K562 (cell line): ENCODE data around the gene MCM9. TPM values are rescaled to one million over a fixed set of nuclear protein-coding genes. Genes with fewer than 3 reads are reported as not detected.

Source experiments
- ATAC-seq: fragments of 200-7000 bp; cut with Tn5 transposase; 3 replicates; pipeline ENCODE4 v1.9.1; 2020; ENCODE audit warnings: moderate library complexity
- BruUV-seq: library from RNA; stranded (reverse); fragments of 400-500 nt; replicated peaks from 2 replicates; lab custom pipeline; 2021; lab: Mats Ljungman, UMichigan
- CTCF ChIA-PET: fragments of 300-600 bp; formaldehyde crosslinking; extraction: SDS; loops from one replicate; lab custom pipeline; 2021; ENCODE audit warnings: low intra/inter-chr PET ratio; lab: Yijun Ruan, JAX
- POLR2A ChIA-PET: fragments of 300-600, 350-650 bp; sonication (Branson Sonifier 250); formaldehyde crosslinking; extraction: SDS; loops from one replicate; lab custom pipeline; 2021; ENCODE audit warnings: antibody characterized with exemption, inconsistent platforms; lab: Yijun Ruan, JAX
- DNase-seq, 4 experiments: peaks; one replicate each; pipeline versions ENCODE4 v3.0.0 to v3.0.0-alpha.2; 2011 to 2018; ENCODE audit warnings: low spot score in 3 of 4, mixed read lengths in 3 of 4; ENCODE audit errors: extremely low read depth in 1 of 4
- FAIRE-seq: peaks from 2 replicates; lab custom pipeline; 2011; peaks lifted over from hg19 to GRCh38; lab: Jason Lieb, UNC
- H2AFZ ChIP-seq: 2 replicates; pipeline ENCODE4 v1.6.0; 2011; ENCODE audit warnings: low read depth, low read length, control low read depth, inconsistent platforms
- H3K27ac ChIP-seq: fragments of 200-600 bp; 3 replicates; pipeline ENCODE4 v1.8.0; 2011; ENCODE audit warnings: low read depth, mild to moderate bottlenecking, control low read depth, inconsistent platforms, low read length, moderate library complexity, mixed read lengths; ENCODE audit errors: extremely low read depth
- H3K27me3 ChIP-seq, 2 experiments: fragments of 300-600 bp in 1 of 2; 2 replicates in 1 of 2; 3 replicates in 1 of 2; pipeline versions ENCODE4 v1.6.0 to v1.8.0; 2011; ENCODE audit warnings: inconsistent platforms in 2 of 2, low read length in 2 of 2, mild to moderate bottlenecking in 1 of 2, mixed read lengths in 1 of 2, moderate library complexity in 1 of 2; ENCODE audit not compliant: control insufficient read depth in 2 of 2, insufficient read depth in 2 of 2
- H3K36me3 ChIP-seq: fragments of 300-600 bp; 3 replicates; pipeline ENCODE4 v1.8.0; 2011; ENCODE audit warnings: mild to moderate bottlenecking, low read length, inconsistent platforms; ENCODE audit not compliant: control insufficient read depth, insufficient read depth
- H3K4me1 ChIP-seq, 2 experiments: fragments of 200-600 bp in 1 of 2; replicated peaks in 1 of 2; 2 replicates in 1 of 2; 3 replicates in 1 of 2; pipeline versions ENCODE4 v1.5.1 to v1.8.0; 2011; ENCODE audit warnings: inconsistent platforms in 2 of 2, low read length in 2 of 2, mild to moderate bottlenecking in 1 of 2, mixed read lengths in 1 of 2, moderate library complexity in 1 of 2; ENCODE audit not compliant: control insufficient read depth in 2 of 2, insufficient read depth in 2 of 2
- H3K4me2 ChIP-seq: 2 replicates; pipeline ENCODE4 v1.6.1; 2011; ENCODE audit warnings: low read length, control low read depth, inconsistent platforms, mixed read lengths; ENCODE audit not compliant: insufficient read depth
- H3K4me3 ChIP-seq: fragments of 200-600 bp; sonication (generic), shearing (Covaris generic); 2 replicates; pipeline ENCODE4 v1.5.1; 2016; ENCODE audit warnings: control low read depth, inconsistent platforms
- H3K79me2 ChIP-seq: fragments of 200-600 bp; 3 replicates; pipeline ENCODE4 v1.8.0; 2011; ENCODE audit warnings: low read length, inconsistent platforms; ENCODE audit not compliant: control insufficient read depth, insufficient read depth
- H3K9ac ChIP-seq, 2 experiments: 2 replicates each; pipeline versions ENCODE4 v1.6.0 to v1.6.1; 2011; ENCODE audit warnings: low read depth in 2 of 2, low read length in 2 of 2, control low read depth in 1 of 2, inconsistent platforms in 1 of 2, mild to moderate bottlenecking in 1 of 2, mixed read lengths in 1 of 2; ENCODE audit not compliant: insufficient read depth in 1 of 2
- H3K9me1 ChIP-seq: one replicate; pipeline ENCODE4 v1.6.0; 2011; ENCODE audit warnings: inconsistent platforms, mild to moderate bottlenecking, low read length, moderate library complexity; ENCODE audit not compliant: control insufficient read depth, insufficient read depth
- H3K9me3 ChIP-seq: replicated peaks from 2 replicates; pipeline ENCODE4 v1.5.1; 2011; ENCODE audit warnings: low read depth, low read length, inconsistent platforms; ENCODE audit not compliant: control insufficient read depth, insufficient read depth
- H4K20me1 ChIP-seq: replicated peaks from 2 replicates; pipeline ENCODE4 v1.6.1; 2011; ENCODE audit warnings: low read length, inconsistent platforms, mixed read lengths; ENCODE audit not compliant: control insufficient read depth, insufficient read depth
- ARID3B ChIP-seq: fragments of 250-450 bp; sonication (Bioruptor Pico); IDR thresholded peaks from 2 replicates; pipeline ENCODE4 v1.4.0; 2020; ENCODE audit warnings: borderline replicate concordance
- E2F5 ChIP-seq: sonication (generic); formaldehyde crosslinking; IDR thresholded peaks from 2 replicates; pipeline ENCODE4 v1.8.0; 2022; ENCODE audit warnings: mild to moderate bottlenecking, missing genetic modification reagents
- ETS1 ChIP-seq: conservative IDR thresholded peaks from 2 replicates; pipeline ENCODE4 v1.6.1; 2011; ENCODE audit warnings: low read depth, mild to moderate bottlenecking, low read length; ENCODE audit not compliant: control insufficient read depth
- HLTF ChIP-seq: fragments of 450-650 bp; IDR thresholded peaks from 2 replicates; pipeline ENCODE4 v1.6.1; 2016
- HSF4 ChIP-seq: fragments of 250-450 bp; sonication (Bioruptor Pico); IDR thresholded peaks from 2 replicates; pipeline ENCODE4 v2.1.2; 2022; ENCODE audit warnings: mild to moderate bottlenecking, moderate library complexity, borderline replicate concordance
- KLF16 ChIP-seq: IDR thresholded peaks from 2 replicates; pipeline ENCODE4 v1.6.1; 2016; ENCODE audit warnings: antibody characterized with exemption
- PRPF4 ChIP-seq: fragments of 200-400 bp; formaldehyde crosslinking; IDR thresholded peaks from one replicate; pipeline ENCODE4 v1.6.1; 2017; ENCODE audit warnings: low read length, low read depth, mild to moderate bottlenecking; ENCODE audit not compliant: insufficient read depth, poor library complexity, severe bottlenecking
- SMAD2 ChIP-seq: fragments of 150-350 bp; IDR thresholded peaks from 2 replicates; pipeline ENCODE4 v1.6.1; 2014; ENCODE audit warnings: low read depth, mild to moderate bottlenecking, low read length
- ZNF318 ChIP-seq, 2 experiments: fragments of 450-650 bp; IDR thresholded peaks; 2 replicates each; pipeline ENCODE4 v1.6.1; 2016; ENCODE audit warnings: mild to moderate bottlenecking in 2 of 2, borderline replicate concordance in 1 of 2, low read depth in 1 of 2, moderate library complexity in 1 of 2
- ZNF436 ChIP-seq: fragments of 250-450, 450-650 bp; sonication (Bioruptor Pico); formaldehyde crosslinking; IDR thresholded peaks from 2 replicates; pipeline ENCODE4 v1.7.0; 2020; ENCODE audit warnings: mild to moderate bottlenecking
- WGBS: fragments of 100-300 bp; shearing (Covaris generic); methylation state at CpG from one replicate; pipeline ENCODE4 v1.1.6; 2016; ENCODE audit warnings: low coverage, mixed read lengths; ENCODE audit not compliant: insufficient coverage; ENCODE audit errors: missing lambda C conversion rate; 5-methylcytosine and 5-hydroxymethylcytosine counted together
- in situ Hi-C: fragments of 300-500 bp; cut with MboI; formaldehyde crosslinking; loops from 4 replicates; pipeline ENCODE4 v1.15.0; 2018; ENCODE audit warnings: inconsistent platforms, mixed read lengths
- intact Hi-C: fragments of 100-400 bp; cut with micrococcal nuclease; formaldehyde crosslinking; loops from 2 replicates; pipeline ENCODE4 v1.14.2; 2022
- polyA plus RNA-seq, 8 experiments: library from polyadenylated mRNA; depleted of rRNA in 4 of 8; stranded (reverse) in 5 of 8; unstranded in 3 of 8; fragments of >200 nt; fragmentation: Nextera tagmentation in 2 of 8; fragmentation: Illumina TruSeq in 1 of 8; extraction: Ambion mirVana in 2 of 8; extraction: Trizol in 1 of 8; gene quantifications; 2 replicates each; pipeline versions ENCODE4 v1.2.1 to v1.2.3, GENCODE V29; 2011 to 2014; ENCODE audit warnings: inconsistent platforms in 1 of 8, missing spikeins in 1 of 8
- total RNA-seq, 7 experiments: library from RNA; depleted of rRNA in 6 of 7; stranded (reverse); fragments of >200 nt in 6 of 7; fragmentation: Illumina TruSeq in 2 of 7; extraction: Trizol in 2 of 7; gene quantifications; 2 replicates each; pipeline versions ENCODE4 v1.2.1 to v1.2.3, GENCODE V29; 2011 to 2021; ENCODE audit warnings: low replicate concordance in 1 of 7

MCM9 gene
- total and polyA plus RNA-seq, 9 of the 15 experiments (the other 6 are each of a cell fraction or from before 2014, with no cell fraction given) = 4.8 to 16.7 (median 11.6) TPM

- H3K9me1 ChIP-seq = no peaks in the 10 kb centered on the region
- H3K4me3 ChIP-seq = no peak overlapping the region
- no peaks in the 10 kb centered on the region for H3K9me3 ChIP-seq
- H3K4me1 ChIP-seq = no peaks in the 10 kb centered on the region
- no peak overlapping the region for H2AFZ ChIP-seq
- 62% methylated on average over 3 of the region's 3 CpGs for WGBS
- BruUV-seq = no TSS peak
- intact Hi-C loops = loop anchor here (5.0 to 10.0 kb wide), 2 partner anchors 377 to 681 kb away; no protein-coding TSS in a partner anchor
- no peak overlapping the region for H3K4me2 ChIP-seq
- ATAC-seq = no peak
- CTCF ChIA-PET = interaction anchor here (4.1 kb wide), 1 partner anchor 144 kb away, joined by 48 read pairs; no protein-coding TSS in a partner anchor
- in situ Hi-C loops = loop anchor here (5.0 kb wide), 1 partner anchor 147 kb away; no protein-coding TSS in a partner anchor
- DNase-seq = no peak
- H3K27me3 ChIP-seq = no peaks in the 10 kb centered on the region
- H3K79me2 ChIP-seq = no peaks in the 10 kb centered on the region
- no peak overlapping the region for H3K9ac ChIP-seq
- H3K27ac ChIP-seq = no peak overlapping the region
- no peaks in the 10 kb centered on the region for H3K36me3 ChIP-seq
- FAIRE-seq = no peak
- POLR2A ChIA-PET = interaction anchor here (0.7 kb wide), 1 partner anchor 177 kb away, joined by 3 read pairs; no protein-coding TSS in a partner anchor
- no peaks in the 10 kb centered on the region for H4K20me1 ChIP-seq
- TF ChIP-seq SMAD2 = no peak
- no peak for TF ChIP-seq ARID3B (CRISPR knock-in tag)
- TF ChIP-seq KLF16 = no peak
- TF ChIP-seq HSF4 (CRISPR knock-in tag) = no peak
- TF ChIP-seq ZNF436 = no peak
- no peak for TF ChIP-seq HLTF
- TF ChIP-seq E2F5 (CRISPR knock-in tag) = no peak
- TF ChIP-seq ETS1 = no peak
- no peak for TF ChIP-seq ZNF318 (IDR thresholded peaks at IDR 0.05; ENCODE audit: borderline replicate concordance in 1 of 2, low read depth in 1 of 2)
- no peak for TF ChIP-seq PRPF4
Observed at GRCh38 chr6:118965371-118965770, 30.4 kb upstream of the MCM9 start.
